Loucy (cell line): ENCODE measurements around the gene CEACAM16.

Experiments used
- CTCF ChIP-seq: fragments of 200-600 bp; sonication (generic); conservative IDR thresholded peaks from 2 replicates; pipeline ENCODE4 v1.5.1; 2014; ENCODE audit warnings: mild to moderate bottlenecking, antibody characterized with exemption, low read length
- EZH2phosphoT487 ChIP-seq: fragments of 200-600 bp; IDR thresholded peaks from 2 replicates; pipeline ENCODE4 v1.6.1; 2018; ENCODE audit warnings: antibody characterized with exemption, mild to moderate bottlenecking, moderate library complexity, borderline replicate concordance

- TF ChIP-seq CTCF (no peak), EZH2phosphoT487 (no peak)
These were observed 19.7 kb downstream of the CEACAM16 start for GRCh38 chr19:44718441-44719261.
